Loucy (cell line): ENCODE results near the gene P4HA3.

Experiments used
- H2AFZ ChIP-seq: fragments of 200-600 bp; sonication (generic); 2 replicates; pipeline ENCODE4 v1.6.0; 2016; ENCODE audit warnings: antibody characterized with exemption, mild to moderate bottlenecking, low read length, moderate library complexity
- H3F3A ChIP-seq: fragments of 200-600 bp; 2 replicates; pipeline ENCODE4 v1.6.0; 2016; ENCODE audit warnings: antibody characterized with exemption, low read depth, mild to moderate bottlenecking
- H3K27me3 ChIP-seq: fragments of 200-600 bp; sonication (generic); 2 replicates; pipeline ENCODE4 v1.6.1; 2014; ENCODE audit warnings: low read length, mild to moderate bottlenecking; ENCODE audit not compliant: insufficient read depth, poor library complexity, severe bottlenecking
- H3K36me3 ChIP-seq: fragments of 200-600 bp; sonication (generic); 2 replicates; pipeline ENCODE4 v1.6.1; 2016; ENCODE audit warnings: low read length; ENCODE audit not compliant: insufficient read depth
- H3K4me1 ChIP-seq: fragments of 200-600 bp; sonication (generic); 2 replicates; pipeline ENCODE4 v1.5.1; 2014; ENCODE audit warnings: low read length, mild to moderate bottlenecking; ENCODE audit not compliant: insufficient read depth, poor library complexity, severe bottlenecking
- H3K4me2 ChIP-seq: fragments of 200-600 bp; sonication (generic); 2 replicates; pipeline ENCODE4 v1.6.0; 2014; ENCODE audit warnings: antibody characterized with exemption, low read length, low read depth, mild to moderate bottlenecking; ENCODE audit not compliant: poor library complexity, severe bottlenecking
- H3K4me3 ChIP-seq: fragments of 200-600 bp; sonication (generic); 2 replicates; pipeline ENCODE4 v1.5.1; 2014; ENCODE audit warnings: low read length, mild to moderate bottlenecking, mixed read lengths; ENCODE audit not compliant: poor library complexity, severe bottlenecking
- H3K79me2 ChIP-seq: fragments of 200-600 bp; sonication (generic); 2 replicates; pipeline ENCODE4 v1.6.1; 2014; ENCODE audit warnings: low read length; ENCODE audit not compliant: insufficient read depth
- H3K9ac ChIP-seq: fragments of 200-600 bp; sonication (generic); 2 replicates; pipeline ENCODE4 v1.6.0; 2014; ENCODE audit warnings: mild to moderate bottlenecking, low read depth, low read length, moderate library complexity; ENCODE audit not compliant: poor library complexity, severe bottlenecking
- H3K9me2 ChIP-seq: fragments of 200-600 bp; sonication (generic); replicated peaks from 2 replicates; pipeline ENCODE4 v1.6.1; 2016; ENCODE audit warnings: low read depth, low read length, mixed read lengths
- H3K9me3 ChIP-seq: fragments of 200-600 bp; sonication (generic); 2 replicates; pipeline ENCODE4 v1.6.1; 2014; ENCODE audit warnings: mild to moderate bottlenecking, antibody characterized with exemption, low read length, low read depth; ENCODE audit not compliant: insufficient read depth
- H4K20me1 ChIP-seq: fragments of 200-600 bp; sonication (generic); 2 replicates; pipeline ENCODE4 v1.6.0; 2014; ENCODE audit warnings: antibody characterized with exemption, low read length, mild to moderate bottlenecking; ENCODE audit not compliant: insufficient read depth, poor library complexity, severe bottlenecking
- EZH2phosphoT487 ChIP-seq: fragments of 200-600 bp; IDR thresholded peaks from 2 replicates; pipeline ENCODE4 v1.6.1; 2018; ENCODE audit warnings: antibody characterized with exemption, mild to moderate bottlenecking, moderate library complexity, borderline replicate concordance
- TF ChIP-seq, protein P1 (sequence below): fragments of 200-600 bp; sonication (generic); conservative IDR thresholded peaks from 2 replicates; pipeline ENCODE4 v1.5.1; 2014; ENCODE audit warnings: mild to moderate bottlenecking, antibody characterized with exemption, low read length

The P4HA3 gene

DNA sequence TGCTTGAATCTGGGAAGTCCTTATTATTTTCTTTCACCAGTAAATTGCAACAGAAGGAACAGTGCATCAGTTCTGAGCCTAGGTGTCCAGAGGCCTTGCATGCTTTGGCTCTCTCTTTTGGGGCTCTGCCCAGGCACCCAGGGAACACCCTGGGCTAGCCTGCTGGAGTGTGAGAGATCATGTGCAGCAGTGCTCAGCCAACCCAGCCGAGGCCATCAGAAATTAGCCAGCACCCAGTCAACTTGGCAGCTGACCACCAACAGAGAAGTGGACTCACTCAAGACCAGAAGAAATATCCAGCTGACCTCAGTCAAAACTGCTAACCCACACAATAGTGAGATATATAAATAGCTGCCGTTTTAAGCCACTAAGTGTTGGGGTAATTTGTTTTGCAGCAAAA, 11.2 kb upstream of the P4HA3 start:
- no peak overlapping the region for H3K4me3 ChIP-seq
- no peaks in the 10 kb centered on the region for H3F3A ChIP-seq

DNA sequence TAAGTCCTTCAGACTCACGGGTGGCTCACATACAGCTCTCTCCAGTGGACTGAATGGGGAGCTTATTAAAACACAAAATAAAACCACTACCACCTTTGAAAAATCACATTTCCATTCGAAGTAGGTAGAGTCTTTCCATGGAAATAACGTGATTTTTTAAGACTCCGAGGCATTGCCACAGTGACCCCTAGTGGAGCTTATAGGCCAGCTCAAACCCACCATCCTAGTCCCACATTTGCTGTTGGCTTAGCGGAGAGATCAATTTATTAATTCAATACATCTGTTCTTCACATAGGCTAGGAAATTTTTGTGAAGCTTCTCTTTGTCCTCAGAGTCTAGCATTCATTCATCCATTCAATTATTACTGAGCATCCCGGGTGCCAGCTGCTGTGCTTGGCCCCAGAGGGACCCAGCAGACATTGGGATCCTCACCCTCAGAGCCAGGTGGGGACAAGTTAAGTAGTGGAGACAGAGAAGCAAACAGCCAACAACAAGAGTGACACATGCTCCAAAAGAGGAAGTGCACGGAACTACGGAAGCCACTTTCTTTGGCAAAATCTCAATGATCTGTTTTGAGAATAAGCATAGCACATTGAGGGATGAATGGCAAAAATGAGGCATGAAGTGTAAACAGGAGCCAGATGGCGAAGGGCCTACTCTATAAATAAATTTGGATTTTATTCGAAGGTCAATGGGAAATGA, 10.2 kb upstream of the P4HA3 start:
- H3K9me3 ChIP-seq: no peaks in the 10 kb centered on the region; the same call in 1 of the 2 replicates
- H3K36me3 ChIP-seq: no peaks in the 10 kb centered on the region
- no peaks in the 10 kb centered on the region for H3K79me2 ChIP-seq
- TF ChIP-seq EZH2phosphoT487: no peak
- TF ChIP-seq, protein P1, sequence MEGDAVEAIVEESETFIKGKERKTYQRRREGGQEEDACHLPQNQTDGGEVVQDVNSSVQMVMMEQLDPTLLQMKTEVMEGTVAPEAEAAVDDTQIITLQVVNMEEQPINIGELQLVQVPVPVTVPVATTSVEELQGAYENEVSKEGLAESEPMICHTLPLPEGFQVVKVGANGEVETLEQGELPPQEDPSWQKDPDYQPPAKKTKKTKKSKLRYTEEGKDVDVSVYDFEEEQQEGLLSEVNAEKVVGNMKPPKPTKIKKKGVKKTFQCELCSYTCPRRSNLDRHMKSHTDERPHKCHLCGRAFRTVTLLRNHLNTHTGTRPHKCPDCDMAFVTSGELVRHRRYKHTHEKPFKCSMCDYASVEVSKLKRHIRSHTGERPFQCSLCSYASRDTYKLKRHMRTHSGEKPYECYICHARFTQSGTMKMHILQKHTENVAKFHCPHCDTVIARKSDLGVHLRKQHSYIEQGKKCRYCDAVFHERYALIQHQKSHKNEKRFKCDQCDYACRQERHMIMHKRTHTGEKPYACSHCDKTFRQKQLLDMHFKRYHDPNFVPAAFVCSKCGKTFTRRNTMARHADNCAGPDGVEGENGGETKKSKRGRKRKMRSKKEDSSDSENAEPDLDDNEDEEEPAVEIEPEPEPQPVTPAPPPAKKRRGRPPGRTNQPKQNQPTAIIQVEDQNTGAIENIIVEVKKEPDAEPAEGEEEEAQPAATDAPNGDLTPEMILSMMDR: peak; percentile 93
- no peaks in the 10 kb centered on the region for H3F3A ChIP-seq
- H3K4me1 ChIP-seq: no peaks in the 10 kb centered on the region
- no peaks in the 10 kb centered on the region for H3K9me2 ChIP-seq
- H4K20me1 ChIP-seq: no peaks in the 10 kb centered on the region
- peaks cover 4% of the 10 kb centered on the region for H3K27me3 ChIP-seq
- no peak overlapping the region for H3K4me3 ChIP-seq
- no peak overlapping the region for H3K9ac ChIP-seq
- no peak overlapping the region for H2AFZ ChIP-seq
- H3K4me2 ChIP-seq: no peak overlapping the region

More for the DNA sequence above, 11.2 kb upstream of the P4HA3 start:
- Histone ChIP-seq H3K79me2 (no peaks in the 10 kb centered on the region), H3K9me3 (no peaks in the 10 kb centered on the region), H3K36me3 (no peaks in the 10 kb centered on the region), H2AFZ (no peak overlapping the region), H3K4me1 (no peaks in the 10 kb centered on the region), H3K9me2 (no peaks in the 10 kb centered on the region), H3K27me3 (no peaks in the 10 kb centered on the region), H3K9ac (no peak overlapping the region), H3K4me2 (no peak overlapping the region), H4K20me1 (no peaks in the 10 kb centered on the region)
- TF ChIP-seq, protein P1: no peak
- TF ChIP-seq EZH2phosphoT487: no peak

DNA sequence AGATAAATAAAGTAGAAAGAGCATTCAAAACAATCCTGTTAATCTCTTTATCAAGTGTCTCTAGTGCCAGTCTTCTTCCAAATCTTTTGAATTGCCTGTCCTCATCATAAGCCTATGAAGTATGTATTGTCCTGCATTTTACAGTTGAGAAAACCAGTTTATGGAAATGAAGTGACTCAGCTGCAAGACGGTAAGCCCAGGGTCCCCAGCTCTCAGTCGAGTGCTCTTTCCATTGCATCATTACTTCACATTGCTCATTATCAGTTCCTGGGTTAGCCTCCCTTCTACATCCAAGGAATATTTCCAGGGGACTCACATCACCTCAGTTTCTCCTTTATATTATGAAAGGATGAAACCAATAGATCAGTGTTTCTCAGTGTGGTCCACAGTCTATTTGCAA, 9.1 kb upstream of the P4HA3 start:
- Histone ChIP-seq H3K27me3 (peaks cover 6% of the 10 kb centered on the region), H3K9me2 (no peaks in the 10 kb centered on the region), H3K9me3 (no peaks in the 10 kb centered on the region; the same call in 1 of the 2 replicates), H3K9ac (no peak overlapping the region), H3F3A (no peaks in the 10 kb centered on the region), H3K36me3 (no peaks in the 10 kb centered on the region), H3K79me2 (no peaks in the 10 kb centered on the region), H3K4me2 (no peak overlapping the region), H4K20me1 (no peaks in the 10 kb centered on the region), H3K4me3 (no peak overlapping the region), H2AFZ (no peak overlapping the region; the same call in 1 of the 2 replicates), H3K4me1 (no peaks in the 10 kb centered on the region)
- TF ChIP-seq, protein P1: no peak
- TF ChIP-seq EZH2phosphoT487: no peak
